Sigmoid colon (tissue), 7 donors: ENCODE data around the gene SIN3A. TPM values are rescaled to one million over a fixed set of nuclear protein-coding genes. Genes with fewer than 3 reads are reported as not detected.

Experiments
- DNase-seq: peaks from one replicate; pipeline ENCODE4 v3.0.0-alpha.2; 2019
- H3K27ac ChIP-seq, 4 donors: fragments of 200-600 bp; sonication (generic); one replicate each; pipeline ENCODE4 v1.5.1; 2016 to 2019; ENCODE audit warnings: mild to moderate bottlenecking in 1 of 4
- H3K27me3 ChIP-seq, 3 donors: fragments of 200-600 bp; sonication (generic); one replicate each; pipeline ENCODE4 v1.5.1; 2019; ENCODE audit warnings: mild to moderate bottlenecking in 1 of 3
- H3K36me3 ChIP-seq, 4 donors: fragments of 200-600 bp; sonication (generic); one replicate each; pipeline ENCODE4 v1.5.1; 2016 to 2019
- H3K4me1 ChIP-seq, 4 donors: fragments of 200-600 bp; sonication (generic); one replicate each; pipeline ENCODE4 v1.5.1; 2017 to 2019
- H3K4me3 ChIP-seq, 4 donors: fragments of 200-600 bp; sonication (generic); one replicate each; pipeline ENCODE4 v1.5.1; 2017 to 2019; ENCODE audit warnings: mild to moderate bottlenecking in 2 of 4, moderate library complexity in 1 of 4
- H3K9me3 ChIP-seq, 4 donors: fragments of 200-600 bp in 3 of 4; sonication (generic) in 3 of 4; one replicate each; pipeline versions ENCODE4 v1.5.1 to v1.6.1; 2013 to 2019
- CTCF ChIP-seq, 4 experiments: fragments of 450-650 bp in 3 of 4; fragments of 200-600 bp in 1 of 4; IDR thresholded peaks; one replicate each; pipeline ENCODE4 v1.5.1; 2016 to 2019; ENCODE audit warnings: antibody characterized with exemption in 4 of 4, mild to moderate bottlenecking in 3 of 4, moderate library complexity in 2 of 4
- EP300 ChIP-seq, 4 donors: sonication (generic); formaldehyde crosslinking; IDR thresholded peaks; one replicate each; pipeline ENCODE4 v1.6.1; 2017; ENCODE audit warnings: antibody characterized with exemption in 4 of 4
- POLR2A ChIP-seq, 2 donors: fragments of 450-650 bp; IDR thresholded peaks; one replicate each; pipeline ENCODE4 v1.6.1; 2016; ENCODE audit warnings: antibody characterized with exemption in 2 of 2, mild to moderate bottlenecking in 2 of 2, moderate library complexity in 2 of 2
- POLR2AphosphoS5 ChIP-seq, 4 donors: sonication (generic); formaldehyde crosslinking; IDR thresholded peaks; one replicate each; pipeline ENCODE4 v1.6.1; 2017; ENCODE audit warnings: antibody characterized with exemption in 4 of 4
- WGBS, 2 donors: extraction: QIAGEN DNeasy Blood & Tissue Kit; methylation state at CpG; one replicate each; pipeline ENCODE4 v1.1.7; 2013; 5-methylcytosine and 5-hydroxymethylcytosine counted together
- intact Hi-C: fragments of 100-400 bp; cut with DNase I; formaldehyde crosslinking; loops from one replicate; pipeline ENCODE4 v1.15.1; 2023
- polyA plus RNA-seq, 3 donors: library from polyadenylated mRNA; stranded (reverse); fragments of 200-250 nt; gene quantifications; one replicate each; pipeline ENCODE4 v1.2.3, GENCODE V29; 2013
- small RNA-seq, 3 donors: library from RNA; depleted of rRNA; stranded (forward); fragments of <200 nt; gene quantifications; one replicate each; pipeline ENCODE3, GENCODE V24; 2016
- total RNA-seq, 4 donors: library from RNA; depleted of rRNA; stranded (reverse); fragments of >200 nt; gene quantifications; one replicate each; pipeline ENCODE4 v1.1.0, GENCODE V29; 2016
- donor health status: healthy with polysubstance abuse.
- donor health status: Bipolar disorder and iron deficiency.
- donor health status: healthy.

Gene SIN3A
- total and polyA plus RNA-seq, 7 donors: 7.9 to 41.8 (median 34.6) TPM

- Histone ChIP-seq H3K27ac (no peak overlapping the region), H3K4me1 (no peaks in the 10 kb centered on the region), H3K36me3 (no peaks in the 10 kb centered on the region), H3K27me3 (no peaks in the 10 kb centered on the region), H3K4me3 (no peak overlapping the region), H3K9me3 (no peaks in the 10 kb centered on the region)
- TF ChIP-seq POLR2AphosphoS5 (IDR thresholded peaks at IDR 0.05) (no peak), CTCF (IDR thresholded peaks at IDR 0.05) (no peak), POLR2A (IDR thresholded peaks at IDR 0.05) (no peak), EP300 (IDR thresholded peaks at IDR 0.05) (no peak)
- WGBS, 2 donors: 90 to 91% methylated on average over 6 of the region's 6 CpGs
- DNase-seq: peak; percentile 8
- intact Hi-C loops: no loop called here
These were observed 129.8 kb downstream of the SIN3A start for GRCh38 chr15:75321711-75322110.

Small RNA genes within 50 kb of the gene (small RNA-seq; reads per million reads assigned to genes)
- 0 reads per million in 3 donors for gene AC105036.2

Other genes starting within 250 kb of the SIN3A start
- gene C15orf39, start 249.8 kb downstream of the SIN3A start, total RNA-seq: 10 to 100 TPM in 2 of 4 donors, 1 to 10 TPM in 2; 4.9 to 20.2 (median 12.0) TPM
- gene C15orf39, start 249.8 kb downstream of the SIN3A start, polyA plus RNA-seq: 10 to 100 TPM in 1 of 3 donors, 1 to 10 TPM in 2; 7.8 to 17.2 (median 9.5) TPM
- under 1 TPM in 1 of 4 donors, not detected in 3; 0.33 TPM for gene GOLGA6C, start 193.4 kb downstream of the SIN3A start, total RNA-seq
- gene GOLGA6C, start 193.4 kb downstream of the SIN3A start, polyA plus RNA-seq: not detected
- not detected for gene GOLGA6D, start 168.9 kb downstream of the SIN3A start, total RNA-seq
- gene GOLGA6D, start 168.9 kb downstream of the SIN3A start, polyA plus RNA-seq: not detected
- 10 to 100 TPM; 37.8 to 54.3 (median 49.3) TPM for gene COMMD4, start 115.6 kb downstream of the SIN3A start, total RNA-seq
- 100 to 1,000 TPM in 1 of 3 donors, 10 to 100 TPM in 2; 87.9 to 115 (median 98.5) TPM for gene COMMD4, start 115.6 kb downstream of the SIN3A start, polyA plus RNA-seq
- gene NEIL1, start 104.7 kb downstream of the SIN3A start, total RNA-seq: 10 to 100 TPM; 17.5 to 51.5 (median 34.9) TPM
- 10 to 100 TPM in 1 of 3 donors, 1 to 10 TPM in 2; 5.4 to 31.1 (median 6.5) TPM for gene NEIL1, start 104.7 kb downstream of the SIN3A start, polyA plus RNA-seq
- gene MAN2C1, start 83.1 kb downstream of the SIN3A start, total RNA-seq: 100 to 1,000 TPM in 3 of 4 donors, 10 to 100 TPM in 1; 94.2 to 221 (median 132) TPM
- gene MAN2C1, start 83.1 kb downstream of the SIN3A start, polyA plus RNA-seq: 100 to 1,000 TPM in 1 of 3 donors, 10 to 100 TPM in 2; 18.0 to 146 (median 22.0) TPM
- gene PTPN9, start 127.6 kb upstream of the SIN3A start, total RNA-seq: 10 to 100 TPM; 12.2 to 21.0 (median 17.2) TPM
- 10 to 100 TPM; 19.2 to 23.1 (median 19.8) TPM for gene PTPN9, start 127.6 kb upstream of the SIN3A start, polyA plus RNA-seq
- 10 to 100 TPM; 15.3 to 28.6 (median 21.9) TPM for gene SNUPN, start 174.0 kb upstream of the SIN3A start, total RNA-seq
- 10 to 100 TPM; 20.4 to 25.0 (median 20.8) TPM for gene SNUPN, start 174.0 kb upstream of the SIN3A start, polyA plus RNA-seq
- gene IMP3, start 188.5 kb upstream of the SIN3A start, total RNA-seq: 100 to 1,000 TPM in 1 of 4 donors, 10 to 100 TPM in 3; 55.4 to 117 (median 84.3) TPM
- gene IMP3, start 188.5 kb upstream of the SIN3A start, polyA plus RNA-seq: 10 to 100 TPM; 58.3 to 94.1 (median 62.0) TPM
- gene SNX33, start 196.2 kb upstream of the SIN3A start, total RNA-seq: 10 to 100 TPM; 20.1 to 32.7 (median 25.8) TPM
- gene SNX33, start 196.2 kb upstream of the SIN3A start, polyA plus RNA-seq: 10 to 100 TPM in 2 of 3 donors, 1 to 10 TPM in 1; 9.0 to 20.9 (median 12.7) TPM